Dermis blood vessel endothelial cell (primary cell): Measurements from ENCODE around the gene KRTAP10-2. TPM values are rescaled to one million over a fixed set of nuclear protein-coding genes. Genes with fewer than 3 reads are reported as not detected.
"Not testable (repeated sequence)": the region's sequence is repeated elsewhere in the genome, so short reads cannot be mapped to it uniquely, and the experiment has no call there.

Experiments
- DNase-seq: peaks from one replicate; pipeline ENCODE4 v3.0.0; 2010
- total RNA-seq: library from RNA; depleted of rRNA; stranded (reverse); fragments of >200 nt; gene quantifications from 2 replicates; pipeline ENCODE4 v1.2.3, GENCODE V29; 2014

KRTAP10-2 gene
- total RNA-seq, 1 donor from 2014 or later: not detected

- DNase-seq: no peak
Observed at GRCh38 chr21:44511938-44512275, 39.4 kb downstream of the KRTAP10-2 start.

GRCh38 chr21:44511219-44511937 lies 39.9 kb downstream of the KRTAP10-2 start:
- no peak for DNase-seq

GRCh38 chr21:44510508-44511218 lies 40.6 kb downstream of the KRTAP10-2 start:
- DNase-seq: peak; percentile 72

GRCh38 chr21:44510109-44510507 lies 41.2 kb downstream of the KRTAP10-2 start:
- DNase-seq: no peak

GRCh38 chr21:44509539-44509938 lies 41.8 kb downstream of the KRTAP10-2 start:
- DNase-seq: peak; percentile 6

- DNase-seq: no peak
Observed at GRCh38 chr21:44508711-44509445, 42.4 kb downstream of the KRTAP10-2 start.

GRCh38 chr21:44508426-44508710 lies 42.9 kb downstream of the KRTAP10-2 start:
- DNase-seq: no peak

GRCh38 chr21:44507673-44508425 lies 43.5 kb downstream of the KRTAP10-2 start:
- no peak for DNase-seq

- no peak for DNase-seq
Observed at GRCh38 chr21:44506279-44507255, 44.7 kb downstream of the KRTAP10-2 start.

- peak; percentile 13 for DNase-seq
Observed at GRCh38 chr21:44505673-44506278, 45.5 kb downstream of the KRTAP10-2 start.

- DNase-seq: no peak
Observed at GRCh38 chr21:44503901-44504399, 47.4 kb downstream of the KRTAP10-2 start.

- DNase-seq: not testable (repeated sequence)
Observed at GRCh38 chr21:44503006-44503889, 48.1 kb downstream of the KRTAP10-2 start.

- DNase-seq: no peak
Observed at GRCh38 chr21:44502171-44502958, 48.9 kb downstream of the KRTAP10-2 start.

Other genes with a start within 250 kb of the KRTAP10-2 start
- 4.5 and 6.0 TPM in 2 replicates for gene CFAP410, start 212.1 kb downstream of the KRTAP10-2 start, total RNA-seq
- gene TRPM2, start 197.9 kb downstream of the KRTAP10-2 start, total RNA-seq: 1.8 and 3.2 TPM in 2 replicates
- gene LRRC3, start 96.0 kb downstream of the KRTAP10-2 start, total RNA-seq: 1.9 and 2.1 TPM in 2 replicates
- not detected in 2 replicates for gene KRTAP10-1, start 11.3 kb downstream of the KRTAP10-2 start, total RNA-seq
- not detected in 2 replicates for gene KRTAP10-3, start 7.3 kb upstream of the KRTAP10-2 start, total RNA-seq
- gene KRTAP10-4, start 22.2 kb upstream of the KRTAP10-2 start, total RNA-seq: not detected in 2 replicates
- gene KRTAP10-5, start 29.1 kb upstream of the KRTAP10-2 start, total RNA-seq: not detected in 2 replicates
- gene KRTAP10-6, start 41.0 kb upstream of the KRTAP10-2 start, total RNA-seq: not detected in 2 replicates
- gene KRTAP10-7, start 49.1 kb upstream of the KRTAP10-2 start, total RNA-seq: not detected in 2 replicates
- not detected in 2 replicates for gene KRTAP10-8, start 60.6 kb upstream of the KRTAP10-2 start, total RNA-seq
- gene KRTAP10-9, start 75.6 kb upstream of the KRTAP10-2 start, total RNA-seq: not detected in 2 replicates
- not detected in 2 replicates for gene KRTAP10-10, start 85.9 kb upstream of the KRTAP10-2 start, total RNA-seq
- gene KRTAP10-11, start 94.9 kb upstream of the KRTAP10-2 start, total RNA-seq: not detected in 2 replicates
- not detected in 2 replicates for gene KRTAP12-4, start 103.2 kb upstream of the KRTAP10-2 start, total RNA-seq
- not detected in 2 replicates for gene KRTAP12-3, start 106.4 kb upstream of the KRTAP10-2 start, total RNA-seq
- gene KRTAP12-2, start 115.4 kb upstream of the KRTAP10-2 start, total RNA-seq: not detected in 2 replicates
- not detected in 2 replicates for gene KRTAP12-1, start 130.7 kb upstream of the KRTAP10-2 start, total RNA-seq
- not detected in 2 replicates for gene KRTAP10-12, start 145.7 kb upstream of the KRTAP10-2 start, total RNA-seq
- 0.47 and 1.0 TPM in 2 replicates for gene TSPEAR, start 160.1 kb upstream of the KRTAP10-2 start, total RNA-seq